K562 (cell line): Measurements from ENCODE around the gene NUSAP1. TPM values are rescaled to one million over a fixed set of nuclear protein-coding genes. Genes with fewer than 3 reads are reported as not detected.

Experiments
- ATAC-seq: fragments of 200-7000 bp; cut with Tn5 transposase; 3 replicates; pipeline ENCODE4 v1.9.1; 2020; ENCODE audit warnings: moderate library complexity
- BruUV-seq: library from RNA; stranded (reverse); fragments of 400-500 nt; replicated peaks from 2 replicates; lab custom pipeline; 2021; lab: Mats Ljungman, UMichigan
- CTCF ChIA-PET: fragments of 300-600 bp; formaldehyde crosslinking; extraction: SDS; loops from one replicate; lab custom pipeline; 2021; ENCODE audit warnings: low intra/inter-chr PET ratio; lab: Yijun Ruan, JAX
- POLR2A ChIA-PET: fragments of 300-600, 350-650 bp; sonication (Branson Sonifier 250); formaldehyde crosslinking; extraction: SDS; loops from one replicate; lab custom pipeline; 2021; ENCODE audit warnings: antibody characterized with exemption, inconsistent platforms; lab: Yijun Ruan, JAX
- DNase-seq, 4 experiments: peaks; one replicate each; pipeline versions ENCODE4 v3.0.0 to v3.0.0-alpha.2; 2011 to 2018; ENCODE audit warnings: low spot score in 3 of 4, mixed read lengths in 3 of 4; ENCODE audit errors: extremely low read depth in 1 of 4
- FAIRE-seq: peaks from 2 replicates; lab custom pipeline; 2011; peaks lifted over from hg19 to GRCh38; lab: Jason Lieb, UNC
- H2AFZ ChIP-seq: 2 replicates; pipeline ENCODE4 v1.6.0; 2011; ENCODE audit warnings: low read depth, low read length, control low read depth, inconsistent platforms
- H3K27ac ChIP-seq: fragments of 200-600 bp; 3 replicates; pipeline ENCODE4 v1.8.0; 2011; ENCODE audit warnings: low read depth, mild to moderate bottlenecking, control low read depth, inconsistent platforms, low read length, moderate library complexity, mixed read lengths; ENCODE audit errors: extremely low read depth
- H3K27me3 ChIP-seq, 2 experiments: fragments of 300-600 bp in 1 of 2; 2 replicates in 1 of 2; 3 replicates in 1 of 2; pipeline versions ENCODE4 v1.6.0 to v1.8.0; 2011; ENCODE audit warnings: inconsistent platforms in 2 of 2, low read length in 2 of 2, mild to moderate bottlenecking in 1 of 2, mixed read lengths in 1 of 2, moderate library complexity in 1 of 2; ENCODE audit not compliant: control insufficient read depth in 2 of 2, insufficient read depth in 2 of 2
- H3K36me3 ChIP-seq: fragments of 300-600 bp; 3 replicates; pipeline ENCODE4 v1.8.0; 2011; ENCODE audit warnings: mild to moderate bottlenecking, low read length, inconsistent platforms; ENCODE audit not compliant: control insufficient read depth, insufficient read depth
- H3K4me1 ChIP-seq, 2 experiments: fragments of 200-600 bp in 1 of 2; replicated peaks in 1 of 2; 2 replicates in 1 of 2; 3 replicates in 1 of 2; pipeline versions ENCODE4 v1.5.1 to v1.8.0; 2011; ENCODE audit warnings: inconsistent platforms in 2 of 2, low read length in 2 of 2, mild to moderate bottlenecking in 1 of 2, mixed read lengths in 1 of 2, moderate library complexity in 1 of 2; ENCODE audit not compliant: control insufficient read depth in 2 of 2, insufficient read depth in 2 of 2
- H3K4me2 ChIP-seq: 2 replicates; pipeline ENCODE4 v1.6.1; 2011; ENCODE audit warnings: low read length, control low read depth, inconsistent platforms, mixed read lengths; ENCODE audit not compliant: insufficient read depth
- H3K4me3 ChIP-seq: fragments of 200-600 bp; sonication (generic), shearing (Covaris generic); 2 replicates; pipeline ENCODE4 v1.5.1; 2016; ENCODE audit warnings: control low read depth, inconsistent platforms
- H3K79me2 ChIP-seq: fragments of 200-600 bp; 3 replicates; pipeline ENCODE4 v1.8.0; 2011; ENCODE audit warnings: low read length, inconsistent platforms; ENCODE audit not compliant: control insufficient read depth, insufficient read depth
- H3K9ac ChIP-seq, 2 experiments: 2 replicates each; pipeline versions ENCODE4 v1.6.0 to v1.6.1; 2011; ENCODE audit warnings: low read depth in 2 of 2, low read length in 2 of 2, control low read depth in 1 of 2, inconsistent platforms in 1 of 2, mild to moderate bottlenecking in 1 of 2, mixed read lengths in 1 of 2; ENCODE audit not compliant: insufficient read depth in 1 of 2
- H3K9me1 ChIP-seq: one replicate; pipeline ENCODE4 v1.6.0; 2011; ENCODE audit warnings: inconsistent platforms, mild to moderate bottlenecking, low read length, moderate library complexity; ENCODE audit not compliant: control insufficient read depth, insufficient read depth
- H3K9me3 ChIP-seq: replicated peaks from 2 replicates; pipeline ENCODE4 v1.5.1; 2011; ENCODE audit warnings: low read depth, low read length, inconsistent platforms; ENCODE audit not compliant: control insufficient read depth, insufficient read depth
- H4K20me1 ChIP-seq: replicated peaks from 2 replicates; pipeline ENCODE4 v1.6.1; 2011; ENCODE audit warnings: low read length, inconsistent platforms, mixed read lengths; ENCODE audit not compliant: control insufficient read depth, insufficient read depth
- KHSRP ChIP-seq: fragments of 450-650 bp; IDR thresholded peaks from 2 replicates; pipeline ENCODE4 v1.6.1; 2017
- NKRF ChIP-seq: fragments of 450-650 bp; IDR thresholded peaks from 2 replicates; pipeline ENCODE4 v1.6.1; 2016; ENCODE audit warnings: borderline replicate concordance
- POU5F1 ChIP-seq: fragments of 150-350 bp; IDR thresholded peaks from 2 replicates; pipeline ENCODE4 v1.6.1; 2014; ENCODE audit warnings: borderline replicate concordance, low read length, low read depth, mild to moderate bottlenecking; ENCODE audit not compliant: partially characterized antibody
- TEAD1 ChIP-seq, 2 experiments: fragments of 450-650 bp in 1 of 2; sonication (generic) in 1 of 2; formaldehyde crosslinking; IDR thresholded peaks; 2 replicates each; pipeline versions ENCODE4 v1.4.0 to v1.8.0; 2020 to 2022; ENCODE audit warnings: mild to moderate bottlenecking in 2 of 2, missing genetic modification reagents in 1 of 2
- ZFPM2 ChIP-seq: fragments of 250-450 bp; sonication (Bioruptor Pico); IDR thresholded peaks from 2 replicates; pipeline ENCODE4 v1.5.1; 2022; ENCODE audit warnings: mild to moderate bottlenecking
- ZNF197 ChIP-seq: fragments of 200-800 bp; sonication (Bioruptor generic); IDR thresholded peaks from 2 replicates; pipeline ENCODE4 v1.6.1; 2016; ENCODE audit warnings: low read depth, missing genetic modification characterization, missing compliant biosample characterization
- ZNF277 ChIP-seq: fragments of 250-450 bp; sonication (Bioruptor Pico); IDR thresholded peaks from 2 replicates; pipeline ENCODE4 v1.8.0; 2022; ENCODE audit warnings: inconsistent platforms, mild to moderate bottlenecking, moderate library complexity, borderline replicate concordance
- ZNF445 ChIP-seq: fragments of 250-450 bp; sonication (Bioruptor Pico); IDR thresholded peaks from 2 replicates; pipeline ENCODE4 v1.4.0; 2020; ENCODE audit warnings: low read depth, mild to moderate bottlenecking, moderate library complexity
- WGBS: fragments of 100-300 bp; shearing (Covaris generic); methylation state at CpG from one replicate; pipeline ENCODE4 v1.1.6; 2016; ENCODE audit warnings: low coverage, mixed read lengths; ENCODE audit not compliant: insufficient coverage; ENCODE audit errors: missing lambda C conversion rate; 5-methylcytosine and 5-hydroxymethylcytosine counted together
- in situ Hi-C: fragments of 300-500 bp; cut with MboI; formaldehyde crosslinking; loops from 4 replicates; pipeline ENCODE4 v1.15.0; 2018; ENCODE audit warnings: inconsistent platforms, mixed read lengths
- intact Hi-C: fragments of 100-400 bp; cut with micrococcal nuclease; formaldehyde crosslinking; loops from 2 replicates; pipeline ENCODE4 v1.14.2; 2022
- polyA plus RNA-seq, 8 experiments: library from polyadenylated mRNA; depleted of rRNA in 4 of 8; stranded (reverse) in 5 of 8; unstranded in 3 of 8; fragments of >200 nt; fragmentation: Nextera tagmentation in 2 of 8; fragmentation: Illumina TruSeq in 1 of 8; extraction: Ambion mirVana in 2 of 8; extraction: Trizol in 1 of 8; gene quantifications; 2 replicates each; pipeline versions ENCODE4 v1.2.1 to v1.2.3, GENCODE V29; 2011 to 2014; ENCODE audit warnings: inconsistent platforms in 1 of 8, missing spikeins in 1 of 8
- total RNA-seq, 7 experiments: library from RNA; depleted of rRNA in 6 of 7; stranded (reverse); fragments of >200 nt in 6 of 7; fragmentation: Illumina TruSeq in 2 of 7; extraction: Trizol in 2 of 7; gene quantifications; 2 replicates each; pipeline versions ENCODE4 v1.2.1 to v1.2.3, GENCODE V29; 2011 to 2021; ENCODE audit warnings: low replicate concordance in 1 of 7
- TF ChIP-seq, protein P1 (sequence below): fragments of 250-450 bp; sonication (Bioruptor Pico); IDR thresholded peaks from 2 replicates; pipeline ENCODE4 v1.5.0; 2021; ENCODE audit warnings: mild to moderate bottlenecking, moderate library complexity

The NUSAP1 gene
- total and polyA plus RNA-seq, 9 of the 15 experiments (the other 6 are each of a cell fraction or from before 2014, with no cell fraction given) = 119 to 266 (median 227) TPM

DNA sequence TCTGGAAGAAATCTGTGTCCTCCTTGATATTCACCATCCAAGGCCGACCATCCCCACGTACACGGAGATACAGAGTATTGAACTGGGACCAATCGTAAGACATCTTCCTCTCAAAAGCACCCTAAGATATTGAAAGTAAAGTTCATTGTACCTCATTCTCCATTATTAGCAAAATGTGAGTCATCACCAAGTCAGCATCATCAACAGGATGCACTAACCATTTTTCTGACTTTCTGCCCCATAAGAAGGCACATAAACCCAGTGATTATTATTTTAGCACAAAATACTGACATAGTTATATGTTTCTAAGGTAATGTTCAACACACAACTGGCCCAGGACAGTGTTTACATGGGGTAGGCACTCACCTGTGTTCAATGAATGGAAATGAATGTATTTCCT lies 62.2 kb downstream of the NUSAP1 start:
- no peak overlapping the region for H3K27ac ChIP-seq
- ChIA-PET POLR2A (no interaction called here), CTCF (no interaction called here)
- no peak overlapping the region for H3K4me2 ChIP-seq
- H3K9me1 ChIP-seq = no peaks in the 10 kb centered on the region
- in situ Hi-C loops = no loop called here
- 93% methylated on average over 4 of the region's 4 CpGs for WGBS
- no peaks in the 10 kb centered on the region for H4K20me1 ChIP-seq
- no peak overlapping the region for H2AFZ ChIP-seq
- H3K36me3 ChIP-seq = peaks cover 26% of the 10 kb centered on the region
- FAIRE-seq (no peak), ATAC-seq (no peak), DNase-seq (no peak)
- H3K27me3 ChIP-seq = no peaks in the 10 kb centered on the region
- no peak overlapping the region for H3K9ac ChIP-seq
- TF ChIP-seq ZNF445 (CRISPR knock-in tag) = no peak
- no peak for TF ChIP-seq ZNF277 (CRISPR knock-in tag)
- no peaks in the 10 kb centered on the region for H3K9me3 ChIP-seq
- H3K4me1 ChIP-seq = no peaks in the 10 kb centered on the region; a peak in 1 of 5 replicates
- H3K4me3 ChIP-seq = no peak overlapping the region
- intact Hi-C loops = no loop called here
- H3K79me2 ChIP-seq = no peaks in the 10 kb centered on the region
- no TSS peak for BruUV-seq

DNA sequence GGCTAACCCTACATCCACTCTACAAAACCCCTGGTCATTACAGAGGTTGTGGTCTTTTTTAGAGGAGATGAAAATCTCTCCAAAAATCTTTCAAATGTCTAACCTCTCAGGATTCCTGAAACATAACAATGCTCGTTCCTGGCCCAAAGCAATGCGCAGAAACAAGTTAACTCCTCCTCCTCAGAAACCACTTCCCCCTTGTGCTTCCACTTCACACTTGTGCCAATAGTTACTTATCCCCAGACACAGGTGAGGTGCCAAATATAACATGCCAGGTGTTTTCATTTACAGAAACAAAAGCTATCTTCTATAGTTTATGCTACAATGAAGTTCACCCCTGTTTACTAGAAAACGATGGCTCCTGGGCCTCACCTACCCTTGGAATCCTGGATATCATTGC lies 63.4 kb downstream of the NUSAP1 start:
- Histone ChIP-seq H3K4me3 (no peak overlapping the region), H3K27me3 (no peaks in the 10 kb centered on the region), H3K4me1 (peaks cover 0 to 3% of the 10 kb centered on the region in 2 experiments; a peak in 1 of 5 replicates), H3K9me1 (no peaks in the 10 kb centered on the region), H4K20me1 (no peaks in the 10 kb centered on the region), H3K4me2 (no peak overlapping the region), H3K9me3 (no peaks in the 10 kb centered on the region), H3K27ac (no peak overlapping the region), H3K79me2 (peaks cover under 1% of the 10 kb centered on the region; the same call in 1 of the 3 replicates), H3K9ac (no peak overlapping the region), H2AFZ (no peak overlapping the region), H3K36me3 (peaks cover 26% of the 10 kb centered on the region)
- DNase-seq = no peak
- intact Hi-C loops = no loop called here
- TF ChIP-seq TEAD1 (CRISPR knock-in tag; IDR thresholded peaks at IDR 0.05) (no peak), POU5F1 (no peak), ZNF197 (CRISPR knock-in tag) (no peak), KHSRP (no peak), NKRF (no peak), ZFPM2 (no peak)
- TF ChIP-seq, protein P1, sequence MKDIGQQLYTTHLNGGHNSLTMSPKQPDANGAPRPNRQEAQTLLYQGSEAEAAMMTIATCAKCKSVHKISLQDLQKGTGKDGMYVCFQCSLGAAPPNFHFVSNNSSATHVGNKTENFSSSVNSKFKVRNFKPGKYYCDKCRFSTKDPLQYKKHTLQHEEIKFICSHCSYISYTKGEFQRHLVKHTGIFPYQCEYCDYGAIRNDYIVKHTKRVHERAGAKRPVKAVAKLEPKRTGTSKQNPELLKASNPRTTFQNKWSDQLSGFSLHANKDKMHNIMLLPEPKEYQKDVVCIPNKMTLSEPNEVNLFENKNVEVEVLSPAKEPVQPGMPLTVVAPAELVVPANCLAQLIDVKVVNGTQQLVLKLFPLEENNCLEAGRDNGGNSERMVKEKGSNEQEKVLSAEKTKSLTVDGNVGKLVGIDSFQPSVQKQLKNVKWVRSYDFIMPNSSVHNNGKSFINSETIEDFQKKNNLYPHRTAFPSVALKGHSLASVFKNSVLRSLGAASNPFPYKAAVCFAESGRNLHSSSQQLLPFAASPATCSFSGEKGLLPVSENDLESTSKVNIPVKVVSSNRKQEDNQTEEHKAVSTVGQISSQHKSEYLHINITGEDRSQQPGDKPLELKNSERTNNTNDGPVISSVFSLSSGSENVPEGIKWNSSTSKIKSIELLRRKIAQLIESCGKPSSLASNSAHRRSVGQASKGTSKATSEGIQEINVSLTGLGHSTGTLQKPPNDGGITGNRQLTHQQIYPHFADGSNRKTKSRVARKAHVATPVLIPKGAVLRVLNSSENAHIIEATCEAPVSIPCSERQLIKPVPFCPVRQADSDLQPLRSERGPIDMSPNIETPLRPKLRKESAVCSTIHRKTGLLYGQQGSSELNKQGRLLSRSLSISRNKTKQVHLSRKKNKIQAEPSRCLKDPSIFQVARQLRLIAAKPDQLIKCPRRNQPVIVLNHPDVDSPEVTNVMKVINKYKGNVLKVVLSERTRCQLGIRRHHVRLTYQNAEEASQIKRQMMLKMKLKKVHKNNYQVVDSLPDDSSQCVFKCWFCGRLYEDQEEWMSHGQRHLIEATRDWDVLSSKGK (CRISPR knock-in tag) = no peak
- no TSS peak for BruUV-seq
- FAIRE-seq = no peak
- ChIA-PET POLR2A (no interaction called here), CTCF (no interaction called here)
- WGBS = 82% methylated on average over 3 of the region's 3 CpGs
- in situ Hi-C loops = no loop called here
- ATAC-seq = no peak
